CD4-positive, alpha-beta T cell treated with Interferon alpha-2 for 1 hour (primary cell): ENCODE results near the gene SEMA6A.

ENCODE experiments used
- DNase-seq, 2 donors: peaks; one replicate each; pipeline ENCODE4 v3.0.0-alpha.2; 2020 to 2022

Gene SEMA6A

GRCh38 chr5:116521173-116521872 is 53.3 kb downstream of the SEMA6A start:
- DNase-seq: no peak

GRCh38 chr5:116520771-116521170 is 53.9 kb downstream of the SEMA6A start:
- DNase-seq: no peak

GRCh38 chr5:116518423-116518822 is 56.2 kb downstream of the SEMA6A start:
- no peak for DNase-seq

GRCh38 chr5:116517488-116517887 is 57.1 kb downstream of the SEMA6A start:
- DNase-seq: no peak

GRCh38 chr5:116516021-116516420 is 58.6 kb downstream of the SEMA6A start:
- no peak for DNase-seq

- no peak for DNase-seq
These were observed 60.1 kb downstream of the SEMA6A start for GRCh38 chr5:116514421-116514970.

GRCh38 chr5:116510517-116510916 is 64.1 kb downstream of the SEMA6A start:
- DNase-seq: no peak

- no peak for DNase-seq
These were observed 65.0 kb downstream of the SEMA6A start for GRCh38 chr5:116509483-116510244.

GRCh38 chr5:116508835-116509234 is 65.8 kb downstream of the SEMA6A start:
- DNase-seq: no peak

GRCh38 chr5:116507941-116508655 is 66.5 kb downstream of the SEMA6A start:
- DNase-seq: no peak

GRCh38 chr5:116507051-116507537 is 67.5 kb downstream of the SEMA6A start:
- DNase-seq: no peak

- DNase-seq: no peak
These were observed 68.1 kb downstream of the SEMA6A start for GRCh38 chr5:116506488-116506887.

GRCh38 chr5:116504593-116505166 is 69.9 kb downstream of the SEMA6A start:
- DNase-seq: no peak

- no peak for DNase-seq
These were observed 72.0 kb downstream of the SEMA6A start for GRCh38 chr5:116502616-116503015.

- no peak for DNase-seq
These were observed 72.5 kb downstream of the SEMA6A start for GRCh38 chr5:116502138-116502537.

GRCh38 chr5:116498503-116499048 is 76.0 kb downstream of the SEMA6A start:
- no peak for DNase-seq

- no peak for DNase-seq
These were observed 77.0 kb downstream of the SEMA6A start for GRCh38 chr5:116497631-116498030.

GRCh38 chr5:116495786-116496357 is 78.8 kb downstream of the SEMA6A start:
- DNase-seq: no peak

GRCh38 chr5:116494784-116495450 is 79.7 kb downstream of the SEMA6A start:
- DNase-seq: no peak

- DNase-seq: no peak
These were observed 81.8 kb downstream of the SEMA6A start for GRCh38 chr5:116492776-116493175.

GRCh38 chr5:116492016-116492623 is 82.5 kb downstream of the SEMA6A start:
- peak in 1 of 2 donors; percentile 10 for DNase-seq
